Hematopoietic multipotent progenitor cell treated with erythropoietin and hydrocortisone succinate and interleukin-3 and kit ligand, for 4 days (in vitro differentiated cells): ENCODE measurements around the gene PNRC2.

Experiments
- DNase-seq: peaks from one replicate; pipeline ENCODE4 v3.0.0-alpha.2; 2015

The PNRC2 gene

GRCh38 chr1:23959461-23960290, at the start of gene PNRC2:
TSS of gene PNRC2 (plus strand) at chr1:23959828. CDS start at chr1:23961458, 1,630 bp downstream.
- DNase-seq, result peak; percentile 99

- no peak for DNase-seq
Observed at GRCh38 chr1:23910144-23910543, 49.5 kb upstream of the PNRC2 start.

GRCh38 chr1:23910553-23911246, 48.9 kb upstream of the PNRC2 start:
- no peak for DNase-seq

GRCh38 chr1:23911921-23912320, 47.7 kb upstream of the PNRC2 start:
- no peak for DNase-seq

GRCh38 chr1:23913212-23913880, 46.3 kb upstream of the PNRC2 start, which contains the start of gene CNR2:
TSS of gene CNR2 (minus strand) at chr1:23913362. CDS start at chr1:23875617, 37,745 bp downstream.
- DNase-seq, result peak; percentile 96

- no peak for DNase-seq
Observed at GRCh38 chr1:23914921-23915320, 44.7 kb upstream of the PNRC2 start.

GRCh38 chr1:23915466-23915865, 44.2 kb upstream of the PNRC2 start:
- DNase-seq, result peak; percentile 66

- DNase-seq, result peak; percentile 93
Observed at GRCh38 chr1:23916209-23917131, 43.2 kb upstream of the PNRC2 start.

GRCh38 chr1:23922321-23922943, 37.2 kb upstream of the PNRC2 start:
- DNase-seq, result no peak

- no peak for DNase-seq
Observed at GRCh38 chr1:23923592-23924499, 35.8 kb upstream of the PNRC2 start.

GRCh38 chr1:23924601-23925000, 35.0 kb upstream of the PNRC2 start:
- no peak for DNase-seq

GRCh38 chr1:23925279-23925678, 34.3 kb upstream of the PNRC2 start:
- no peak for DNase-seq

- no peak for DNase-seq
Observed at GRCh38 chr1:23927097-23927496, 32.5 kb upstream of the PNRC2 start.

GRCh38 chr1:23928789-23929188, 30.8 kb upstream of the PNRC2 start:
- no peak for DNase-seq

- DNase-seq, result no peak
Observed at GRCh38 chr1:23930270-23930669, 29.4 kb upstream of the PNRC2 start.

GRCh38 chr1:23930861-23931490, 28.7 kb upstream of the PNRC2 start:
- no peak for DNase-seq

GRCh38 chr1:23931491-23931880, 28.1 kb upstream of the PNRC2 start:
- DNase-seq, result no peak

GRCh38 chr1:23936481-23937176, 23.0 kb upstream of the PNRC2 start:
- no peak for DNase-seq

- DNase-seq, result no peak
Observed at GRCh38 chr1:23947366-23947765, 12.3 kb upstream of the PNRC2 start.

- no peak for DNase-seq
Observed at GRCh38 chr1:23953020-23953419, 6.6 kb upstream of the PNRC2 start.
